GM12801 (cell line): ENCODE results near the gene ZBTB25.

Source experiments
- TF ChIP-seq, protein P1 (sequence below): IDR thresholded peaks from one replicate; pipeline ENCODE4 v1.5.1; 2011; ENCODE audit warnings: control low read depth; ENCODE audit not compliant: insufficient read length; ENCODE audit errors: extremely low read depth

Gene ZBTB25, protein sequence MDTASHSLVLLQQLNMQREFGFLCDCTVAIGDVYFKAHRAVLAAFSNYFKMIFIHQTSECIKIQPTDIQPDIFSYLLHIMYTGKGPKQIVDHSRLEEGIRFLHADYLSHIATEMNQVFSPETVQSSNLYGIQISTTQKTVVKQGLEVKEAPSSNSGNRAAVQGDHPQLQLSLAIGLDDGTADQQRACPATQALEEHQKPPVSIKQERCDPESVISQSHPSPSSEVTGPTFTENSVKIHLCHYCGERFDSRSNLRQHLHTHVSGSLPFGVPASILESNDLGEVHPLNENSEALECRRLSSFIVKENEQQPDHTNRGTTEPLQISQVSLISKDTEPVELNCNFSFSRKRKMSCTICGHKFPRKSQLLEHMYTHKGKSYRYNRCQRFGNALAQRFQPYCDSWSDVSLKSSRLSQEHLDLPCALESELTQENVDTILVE

DNA sequence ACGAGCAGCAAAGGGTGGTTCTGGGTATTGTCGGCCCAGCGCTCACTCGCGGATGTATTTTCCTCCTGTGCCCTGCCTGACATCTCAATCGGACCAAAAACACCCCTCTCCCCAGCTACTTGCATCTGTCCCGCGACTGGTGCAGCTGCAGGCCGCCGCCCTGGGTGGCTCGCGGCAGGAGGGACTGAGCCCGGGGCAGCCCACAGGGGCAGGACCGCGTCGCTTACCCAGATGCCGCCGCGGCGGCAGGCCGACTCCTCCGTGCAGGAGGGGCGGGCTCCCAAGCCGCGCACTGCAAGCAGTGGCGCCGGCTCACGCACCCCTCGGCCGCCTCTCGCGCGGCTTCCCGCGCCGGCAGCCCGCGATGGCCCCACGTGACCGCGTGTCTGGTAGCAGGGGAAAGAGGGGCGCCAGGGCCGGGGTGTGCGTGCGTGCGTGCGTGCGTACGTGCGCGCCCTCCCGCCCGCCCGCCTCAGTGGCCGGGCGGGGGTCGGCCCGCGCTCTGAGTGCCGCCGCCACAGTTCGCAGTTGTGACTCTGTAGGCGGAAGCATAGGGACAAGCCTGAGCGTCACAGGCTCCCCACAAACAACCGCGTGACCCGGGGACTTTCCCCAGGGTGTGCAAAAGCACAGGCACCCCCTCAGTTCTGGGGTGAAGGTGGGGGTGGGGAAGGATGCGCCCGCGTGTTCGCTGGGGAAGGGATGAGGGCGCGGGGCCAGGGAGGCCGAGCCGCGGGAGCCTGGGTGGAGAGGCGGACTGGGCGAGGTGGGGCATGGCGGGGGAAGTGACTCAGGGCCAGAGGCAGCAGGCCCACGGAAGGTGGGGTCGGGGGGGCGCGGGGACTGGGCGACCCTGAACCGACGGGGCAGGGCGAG is at the start of gene ZBTB25:
Gene ZBTB25 (minus strand): TSS at position 405 of the 876 bp plus-strand sequence. CDS start 13,305 bp downstream, outside the sequence.
- TF ChIP-seq, protein P1, sequence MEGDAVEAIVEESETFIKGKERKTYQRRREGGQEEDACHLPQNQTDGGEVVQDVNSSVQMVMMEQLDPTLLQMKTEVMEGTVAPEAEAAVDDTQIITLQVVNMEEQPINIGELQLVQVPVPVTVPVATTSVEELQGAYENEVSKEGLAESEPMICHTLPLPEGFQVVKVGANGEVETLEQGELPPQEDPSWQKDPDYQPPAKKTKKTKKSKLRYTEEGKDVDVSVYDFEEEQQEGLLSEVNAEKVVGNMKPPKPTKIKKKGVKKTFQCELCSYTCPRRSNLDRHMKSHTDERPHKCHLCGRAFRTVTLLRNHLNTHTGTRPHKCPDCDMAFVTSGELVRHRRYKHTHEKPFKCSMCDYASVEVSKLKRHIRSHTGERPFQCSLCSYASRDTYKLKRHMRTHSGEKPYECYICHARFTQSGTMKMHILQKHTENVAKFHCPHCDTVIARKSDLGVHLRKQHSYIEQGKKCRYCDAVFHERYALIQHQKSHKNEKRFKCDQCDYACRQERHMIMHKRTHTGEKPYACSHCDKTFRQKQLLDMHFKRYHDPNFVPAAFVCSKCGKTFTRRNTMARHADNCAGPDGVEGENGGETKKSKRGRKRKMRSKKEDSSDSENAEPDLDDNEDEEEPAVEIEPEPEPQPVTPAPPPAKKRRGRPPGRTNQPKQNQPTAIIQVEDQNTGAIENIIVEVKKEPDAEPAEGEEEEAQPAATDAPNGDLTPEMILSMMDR, result no peak

DNA sequence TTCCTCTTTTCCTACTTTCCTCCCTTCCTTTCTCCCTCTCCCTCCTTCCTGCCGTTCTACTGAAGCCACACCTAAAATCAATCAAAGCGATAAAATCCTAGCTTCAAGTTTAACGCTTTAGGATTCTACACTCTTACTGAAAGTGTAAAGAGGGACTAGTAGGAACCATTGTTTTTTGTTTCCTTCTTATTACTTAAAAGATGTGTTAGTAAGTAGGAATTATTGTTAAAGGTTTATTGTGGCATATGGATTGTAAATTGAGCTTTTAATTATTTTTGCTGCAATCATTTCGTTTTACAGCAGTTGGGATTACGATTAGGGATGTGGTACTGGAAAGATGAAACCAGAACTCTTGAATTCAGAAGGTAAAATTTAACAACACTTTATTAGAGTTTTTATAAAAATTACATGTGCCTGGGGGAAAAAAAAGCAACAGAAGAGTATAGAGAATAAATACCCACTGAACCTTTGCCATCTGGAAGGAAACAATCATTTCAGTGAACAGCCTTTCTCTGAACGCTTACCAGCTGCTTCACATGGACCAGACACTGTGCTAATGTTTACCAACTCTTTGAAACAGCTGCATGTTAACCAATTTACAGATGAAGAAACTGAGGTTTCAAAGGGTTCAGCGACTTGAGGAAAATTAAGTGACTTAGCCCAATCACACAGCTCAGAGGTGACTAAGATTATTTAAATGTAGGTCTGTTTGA is 47.1 kb upstream of the ZBTB25 start:
- TF ChIP-seq, protein P1, result no peak

DNA sequence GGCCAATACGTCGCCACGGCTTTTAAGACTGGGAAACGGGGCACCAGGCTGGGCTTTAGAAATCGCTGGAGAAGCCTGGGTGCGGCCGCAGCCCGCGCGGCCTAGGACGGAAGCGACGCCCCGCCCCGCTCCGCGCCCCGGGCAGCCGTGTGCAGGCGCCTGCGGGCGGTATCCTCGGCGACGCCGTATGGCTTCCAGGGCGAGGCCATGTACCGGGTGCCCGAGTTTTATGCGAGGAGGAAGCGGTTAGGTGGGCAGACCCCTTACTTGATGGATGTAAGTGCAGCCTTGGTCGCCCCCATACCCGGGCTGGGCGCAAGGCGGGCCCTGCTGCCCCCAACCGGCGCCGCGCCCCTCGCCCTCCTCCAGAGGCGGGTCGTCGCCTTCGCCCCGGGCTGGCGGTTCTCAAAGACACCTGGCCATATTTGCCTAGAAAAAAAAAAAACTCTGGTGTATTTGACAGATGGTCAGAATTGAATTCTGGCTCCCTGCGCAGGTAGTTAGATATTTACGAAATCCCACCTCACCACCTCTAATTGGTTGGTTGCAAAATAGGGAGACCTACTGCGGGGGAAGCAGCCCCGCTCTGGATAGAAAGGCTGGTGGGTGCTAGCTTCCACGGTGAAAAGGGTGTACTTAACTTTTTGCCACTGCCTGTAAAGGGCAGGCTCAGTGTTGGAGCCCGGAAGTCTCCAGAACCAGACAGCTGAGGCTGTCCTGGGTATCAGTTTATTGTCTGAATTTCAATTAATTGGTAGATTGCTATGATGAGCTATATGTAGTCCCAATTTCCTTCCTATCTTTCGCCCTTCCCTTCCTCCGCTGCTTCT is 46.4 kb upstream of the ZBTB25 start, which contains the start of gene PPP1R36:
Gene PPP1R36 (plus strand): TSS at position 171 of the 830 bp plus-strand sequence. CDS start 37 bp downstream, at position 208.
- TF ChIP-seq, protein P1, result no peak

DNA sequence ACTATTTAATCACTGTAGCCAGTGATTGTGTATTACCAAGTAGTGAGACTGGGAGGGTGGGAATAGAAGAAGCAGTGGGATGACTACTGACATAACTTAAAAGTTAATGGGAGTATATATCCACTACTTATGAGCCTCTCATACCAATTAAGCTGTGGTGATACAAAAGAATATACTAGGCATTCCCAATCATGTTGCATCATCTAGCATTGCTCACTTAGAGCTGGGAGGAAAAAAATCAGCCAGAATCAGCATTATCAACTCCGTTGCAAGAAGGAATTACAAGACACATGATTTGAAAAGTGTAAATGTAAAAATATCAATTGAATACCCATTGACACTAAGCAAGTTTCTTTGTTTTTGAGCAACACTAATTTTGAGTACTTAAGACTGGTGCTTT is 45.4 kb upstream of the ZBTB25 start:
- TF ChIP-seq, protein P1, result no peak

DNA sequence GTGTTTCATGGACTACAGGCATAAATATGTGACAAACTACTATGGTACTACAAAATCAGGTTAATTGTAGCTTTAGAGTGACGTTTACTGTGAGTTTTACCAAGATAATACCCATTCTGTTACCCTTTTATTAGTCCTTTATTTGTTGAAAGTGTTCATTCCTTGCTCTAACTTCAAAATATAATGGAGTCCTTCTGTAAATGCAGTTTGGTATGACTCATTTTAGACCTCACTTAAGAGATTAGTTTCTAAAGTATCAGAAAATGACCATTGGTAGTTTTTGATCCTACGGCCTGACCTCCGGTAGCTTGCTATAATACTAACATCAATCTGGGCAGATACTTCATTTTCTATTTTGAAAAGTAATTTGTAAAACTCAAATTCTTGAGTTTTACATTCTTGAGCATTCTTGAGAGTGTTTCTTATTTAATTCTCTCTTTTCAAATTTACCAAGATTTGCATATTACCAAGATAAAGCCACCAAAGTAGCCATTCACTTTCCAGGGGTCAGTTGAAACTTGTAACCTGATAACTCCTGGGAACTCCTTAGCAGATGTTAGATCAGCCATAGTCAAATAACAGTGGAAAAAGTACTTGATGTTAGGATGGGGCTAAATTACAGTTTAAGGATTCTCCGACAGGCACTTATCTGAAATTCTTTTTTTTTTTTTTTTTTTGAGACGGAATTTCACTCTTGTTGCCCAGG is 41.1 kb upstream of the ZBTB25 start:
- TF ChIP-seq, protein P1, result no peak

DNA sequence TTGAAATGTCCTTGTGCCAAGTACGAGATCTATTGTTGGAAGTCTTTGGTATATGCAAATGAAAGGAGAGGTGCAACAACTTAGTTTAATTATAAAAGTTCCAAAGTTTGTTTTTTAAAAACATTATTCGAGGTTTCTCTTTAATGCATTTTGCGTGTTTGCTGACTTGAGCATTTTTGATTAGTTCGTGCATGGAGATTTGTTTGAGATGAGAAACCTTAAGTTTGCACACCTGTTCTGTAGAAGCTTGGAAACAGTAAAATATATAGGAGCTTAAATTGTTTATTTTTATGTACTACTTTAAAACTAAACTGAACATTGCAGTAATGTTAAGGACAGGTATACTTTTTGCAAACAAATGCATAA is 39.2 kb upstream of the ZBTB25 start:
- TF ChIP-seq, protein P1, result no peak
